ENCODE results near the gene GPR22.

Gene GPR22

GRCh38 chr7:107469929-107470328, at the start of gene GPR22:
Gene GPR22 (plus strand): TSS chr7:107470057. CDS start chr7:107474061, 4,004 bp downstream.
- DNase-seq, result peak; percentile 33

- no peak for DNase-seq
These were observed 42.4 kb upstream of the GPR22 start for GRCh38 chr7:107427462-107427861.

GRCh38 chr7:107428642-107429041, 41.2 kb upstream of the GPR22 start:
- DNase-seq, result no peak

GRCh38 chr7:107430057-107430456, 39.8 kb upstream of the GPR22 start:
- no peak for DNase-seq

GRCh38 chr7:107432261-107432660, 37.6 kb upstream of the GPR22 start:
- DNase-seq, result no peak

GRCh38 chr7:107435749-107436148, 34.1 kb upstream of the GPR22 start:
- DNase-seq, result no peak

- no peak for DNase-seq
These were observed 30.8 kb upstream of the GPR22 start for GRCh38 chr7:107439025-107439424.

- no peak for DNase-seq
These were observed 28.1 kb upstream of the GPR22 start for GRCh38 chr7:107441581-107442422.

- DNase-seq, result no peak
These were observed 27.2 kb upstream of the GPR22 start for GRCh38 chr7:107442678-107443077.

- DNase-seq, result no peak
These were observed 23.3 kb upstream of the GPR22 start for GRCh38 chr7:107446531-107446930.

- DNase-seq, result no peak
These were observed 22.9 kb upstream of the GPR22 start for GRCh38 chr7:107446988-107447387.

GRCh38 chr7:107450970-107451369, 18.9 kb upstream of the GPR22 start:
- no peak for DNase-seq

GRCh38 chr7:107453388-107453787, 16.5 kb upstream of the GPR22 start:
- no peak for DNase-seq

- DNase-seq, result no peak
These were observed 7.8 kb upstream of the GPR22 start for GRCh38 chr7:107461938-107462533.

GRCh38 chr7:107463139-107464078, 6.4 kb upstream of the GPR22 start:
- DNase-seq, result peak; percentile 71

GRCh38 chr7:107464666-107465226, 5.1 kb upstream of the GPR22 start:
- DNase-seq, result no peak

- no peak for DNase-seq
These were observed 1.9 kb upstream of the GPR22 start for GRCh38 chr7:107467972-107468371.

- DNase-seq, result no peak
These were observed 1.0 kb upstream of the GPR22 start for GRCh38 chr7:107468824-107469223.

- no peak for DNase-seq
These were observed 1.6 kb downstream of the GPR22 start for GRCh38 chr7:107471292-107472070.

- DNase-seq, result no peak
These were observed 2.3 kb downstream of the GPR22 start for GRCh38 chr7:107472116-107472515.

GRCh38 chr7:107474104-107474521, 4.3 kb downstream of the GPR22 start:
- DNase-seq, result no peak

- no peak for DNase-seq
These were observed 9.4 kb downstream of the GPR22 start for GRCh38 chr7:107479303-107479702.
